ENCODE results near the gene PPP2R3B. TPM values are rescaled to one million over a fixed set of nuclear protein-coding genes. Genes with fewer than 3 reads are reported as not detected.

The PPP2R3B gene
- total and polyA plus RNA-seq, 11 donors, result 60.9 to 186 (median 113) TPM

- Histone ChIP-seq H3K4me1 (no peaks in the 10 kb centered on the region), H3K4me3 (no peak overlapping the region), H3K9me3 (no peaks in the 10 kb centered on the region), H3K27ac (no peak overlapping the region), H3K27me3 (no peaks in the 10 kb centered on the region), H3K36me3 (peaks cover 0 to 49% (median 27%) of the 10 kb centered on the region in 9 donors)
- ATAC-seq (no peak), DNase-seq (peak in 3 of 5 donors; percentile 14 to 44 (median 24))
- intact Hi-C loops (cut with DNase I), result no loop called here
- TF ChIP-seq POLR2A (IDR thresholded peaks at IDR 0.05), result no peak
- TF ChIP-seq CTCF (IDR thresholded peaks at IDR 0.05), result no peak
- 92 to 99% (median 96%) methylated on average over 24 to 36 of the region's 36 CpGs for WGBS, 4 donors
Observed at GRCh38 chrX:341541-342101, 45.1 kb downstream of the PPP2R3B start.

- intact Hi-C loops (cut with DNase I), result no loop called here
- TF ChIP-seq CTCF (IDR thresholded peaks at IDR 0.05) (no peak), POLR2A (IDR thresholded peaks at IDR 0.05) (no peak)
- ATAC-seq (peak in 1 of 4 donors; percentile 17), DNase-seq (peak in 2 of 5 donors; percentile 16 to 50)
- Histone ChIP-seq H3K27me3 (no peaks in the 10 kb centered on the region), H3K9me3 (no peaks in the 10 kb centered on the region), H3K27ac (no peak overlapping the region), H3K4me3 (no peak overlapping the region), H3K36me3 (peaks cover 0 to 50% (median 22%) of the 10 kb centered on the region in 9 donors), H3K4me1 (no peaks in the 10 kb centered on the region)
- 93 to 97% (median 96%) methylated on average over 37 to 51 of the region's 52 CpGs for WGBS, 4 donors
Observed at GRCh38 chrX:340641-341423, 45.9 kb downstream of the PPP2R3B start.

- intact Hi-C loops (cut with DNase I), result no loop called here
- TF ChIP-seq POLR2A (IDR thresholded peaks at IDR 0.05), result no peak
- no peak for TF ChIP-seq CTCF (IDR thresholded peaks at IDR 0.05)
- ATAC-seq (no peak), DNase-seq (peak in 3 of 5 donors; percentile 12 to 33 (median 26))
- Histone ChIP-seq H3K4me3 (no peak overlapping the region), H3K27me3 (no peaks in the 10 kb centered on the region), H3K36me3 (peaks cover 0 to 46% (median 19%) of the 10 kb centered on the region in 9 donors), H3K4me1 (no peaks in the 10 kb centered on the region), H3K9me3 (no peaks in the 10 kb centered on the region), H3K27ac (no peak overlapping the region)
- WGBS, 4 donors, result 81 to 90% (median 87%) methylated on average over 9 to 21 of the region's 24 CpGs
Observed at GRCh38 chrX:340121-340520, 46.6 kb downstream of the PPP2R3B start.

GRCh38 chrX:338836-339400, 47.8 kb downstream of the PPP2R3B start:
- peaks cover 0 to 40% (median 17%) of the 10 kb centered on the region in 9 donors for H3K36me3 ChIP-seq
- no peak overlapping the region for H3K27ac ChIP-seq
- ATAC-seq, result no peak
- H3K9me3 ChIP-seq, result no peaks in the 10 kb centered on the region
- TF ChIP-seq POLR2A (IDR thresholded peaks at IDR 0.05) (no peak), CTCF (IDR thresholded peaks at IDR 0.05) (no peak)
- 94 to 98% (median 96%) methylated on average over 37 to 44 of the region's 44 CpGs for WGBS, 4 donors
- DNase-seq, result peak in 3 of 5 donors; percentile 17 to 54 (median 24)
- intact Hi-C loops (cut with DNase I), result no loop called here
- H3K4me1 ChIP-seq, result no peaks in the 10 kb centered on the region
- H3K4me3 ChIP-seq, result no peak overlapping the region
- H3K27me3 ChIP-seq, result no peaks in the 10 kb centered on the region

Data from heart left ventricle (tissue), 16 donors.